GM18867 (cell line): ENCODE measurements around the gene TEX48.
A peak's percentile ranks its signal among the peaks of the same experiment; 100 is the strongest.

ENCODE experiments used
- ATAC-seq: cut with Tn5 transposase; IDR thresholded peaks from one replicate; pipeline ENCODE4 v1.9.1; 2021; ENCODE audit warnings: mild to moderate bottlenecking, moderate library complexity; ENCODE audit not compliant: unreplicated experiment

TEX48 gene, protein sequence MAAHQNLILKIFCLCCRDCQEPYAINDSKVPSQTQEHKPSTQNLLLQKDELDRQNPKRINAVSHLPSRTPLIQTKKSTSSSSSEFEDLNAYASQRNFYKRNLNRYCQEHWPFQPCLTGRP

DNA sequence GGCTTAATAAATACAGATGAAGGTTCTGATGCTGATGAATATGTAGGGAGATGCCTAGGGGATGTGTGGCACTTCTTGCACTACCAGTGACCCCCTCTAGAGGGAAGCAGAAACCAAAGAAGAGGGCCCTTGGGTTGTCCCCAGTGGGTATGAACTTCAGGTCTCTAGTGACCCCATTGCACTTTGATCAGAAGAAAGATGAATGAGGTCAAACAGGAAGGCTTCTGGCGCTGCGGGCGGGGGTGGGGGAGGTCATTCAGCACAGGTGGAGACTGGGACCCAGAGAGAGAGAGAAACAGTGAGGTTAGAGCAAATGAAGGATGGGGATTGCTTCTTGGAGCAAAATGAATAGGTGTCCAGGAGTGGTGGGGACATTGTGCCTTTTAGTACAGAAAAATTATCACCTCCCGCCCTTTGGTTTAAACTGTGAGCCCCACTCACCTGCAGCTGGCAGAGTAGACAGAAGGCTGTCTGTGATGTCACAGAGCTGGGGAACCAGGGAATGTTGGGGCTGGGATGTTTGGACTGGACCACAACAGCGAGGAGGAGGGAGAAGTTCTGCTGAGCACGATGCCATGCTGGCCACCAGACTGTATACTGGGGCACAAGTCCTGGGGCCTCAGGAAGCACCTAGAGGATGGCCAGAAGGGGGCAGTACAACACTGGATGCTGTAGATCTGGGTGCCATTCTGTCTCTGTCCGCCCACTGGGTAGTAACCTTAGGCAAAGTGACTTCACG lies at the start of gene TEX48:
TEX48 (minus strand) TSS at position 599 of the 739 bp plus-strand sequence. CDS start 10,469 bp downstream, outside the sequence.
- ATAC-seq = peak; percentile 91

DNA sequence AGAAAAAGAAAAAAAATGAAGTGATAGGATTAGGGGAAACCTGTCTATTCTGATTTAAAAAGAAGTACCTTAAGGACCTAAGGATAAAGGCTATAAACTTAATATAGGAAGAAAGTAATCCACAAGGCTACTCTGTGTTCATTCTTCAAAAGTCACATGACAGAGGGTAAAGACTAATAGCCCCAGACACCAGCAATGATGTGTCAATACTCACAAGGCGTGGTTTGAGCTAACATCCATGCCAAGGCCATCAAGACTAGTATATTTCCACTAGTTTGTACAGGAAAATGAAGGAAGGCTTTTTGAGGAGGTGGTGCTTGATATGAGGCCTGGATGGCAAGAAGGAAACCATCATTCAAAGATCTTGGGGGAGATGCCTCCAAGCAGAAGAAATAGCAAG lies 49.7 kb upstream of the TEX48 start:
- no peak for ATAC-seq

DNA sequence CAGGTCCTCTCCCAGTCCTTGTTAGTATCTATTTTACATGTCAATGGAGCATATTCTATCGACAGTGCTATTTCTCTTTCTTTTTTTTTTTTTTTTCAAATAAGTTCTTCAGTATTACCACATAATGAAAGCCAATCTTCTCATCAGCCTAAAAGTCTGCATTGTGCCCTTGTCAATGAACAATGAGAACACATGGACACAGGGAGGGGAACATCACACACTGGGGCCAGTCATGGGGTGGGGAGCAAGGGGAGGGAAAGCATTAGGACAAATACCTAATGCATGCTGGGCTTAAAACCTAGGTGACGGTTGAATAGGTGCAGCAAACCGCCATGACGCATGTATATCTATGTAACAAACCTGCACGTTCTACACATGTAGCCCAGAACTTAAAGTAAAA lies 47.7 kb upstream of the TEX48 start:
- ATAC-seq = no peak

DNA sequence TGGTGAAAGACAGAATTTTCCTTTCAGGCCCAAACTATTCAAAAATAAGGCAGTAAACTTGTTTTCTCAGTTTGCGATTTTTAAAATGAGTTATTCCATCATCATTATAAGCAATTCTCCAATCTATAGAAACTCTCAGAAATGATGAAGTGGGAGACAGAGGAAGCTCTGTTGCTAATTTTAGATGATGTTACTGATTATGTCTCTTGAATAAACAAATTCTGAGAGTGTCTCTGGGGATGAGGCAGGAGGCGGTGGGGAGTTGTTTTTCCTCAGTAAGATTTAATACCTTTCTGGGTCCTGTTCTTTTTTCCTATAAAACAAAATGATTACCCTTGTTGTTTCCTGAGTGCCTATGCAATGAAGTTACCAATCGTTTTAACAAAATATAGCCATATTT lies 43.9 kb upstream of the TEX48 start:
- ATAC-seq = no peak

DNA sequence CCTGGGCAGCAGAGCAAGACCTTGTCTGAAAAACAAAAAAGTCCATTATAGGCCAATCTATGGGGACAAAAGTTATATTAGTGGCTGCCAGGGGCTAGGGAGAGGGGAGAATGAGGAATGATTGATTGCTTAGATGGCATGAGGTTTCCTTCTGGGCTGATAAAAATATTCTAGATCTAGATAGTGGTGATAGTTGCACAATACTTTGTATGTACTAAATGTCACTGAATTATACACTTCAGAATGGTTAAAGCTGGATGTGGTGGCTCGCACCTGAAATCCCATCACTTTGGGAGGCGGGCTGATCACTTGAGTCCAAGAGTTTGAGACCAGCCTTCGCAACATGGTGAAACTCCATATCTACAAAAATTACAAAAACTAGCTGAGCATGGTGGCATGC lies 42.8 kb upstream of the TEX48 start:
- no peak for ATAC-seq

DNA sequence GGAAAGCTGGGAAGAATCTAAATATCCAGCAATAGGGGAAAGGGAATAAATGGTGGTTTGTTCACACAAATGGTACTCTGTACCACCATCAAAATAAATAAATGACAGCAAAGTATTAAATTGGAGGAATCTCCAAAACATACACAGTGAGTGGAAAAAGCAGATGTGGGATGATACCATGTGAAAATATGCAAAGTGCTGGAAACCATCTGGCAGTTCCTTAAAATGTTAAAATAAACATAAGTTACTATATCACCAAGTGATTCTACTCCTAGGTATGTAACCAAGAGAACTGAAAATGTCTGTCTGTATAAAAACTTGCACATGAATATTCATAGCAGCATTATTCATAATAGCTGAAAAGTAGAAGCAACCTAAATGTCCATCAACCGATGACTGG lies 41.9 kb upstream of the TEX48 start:
- ATAC-seq = no peak

DNA sequence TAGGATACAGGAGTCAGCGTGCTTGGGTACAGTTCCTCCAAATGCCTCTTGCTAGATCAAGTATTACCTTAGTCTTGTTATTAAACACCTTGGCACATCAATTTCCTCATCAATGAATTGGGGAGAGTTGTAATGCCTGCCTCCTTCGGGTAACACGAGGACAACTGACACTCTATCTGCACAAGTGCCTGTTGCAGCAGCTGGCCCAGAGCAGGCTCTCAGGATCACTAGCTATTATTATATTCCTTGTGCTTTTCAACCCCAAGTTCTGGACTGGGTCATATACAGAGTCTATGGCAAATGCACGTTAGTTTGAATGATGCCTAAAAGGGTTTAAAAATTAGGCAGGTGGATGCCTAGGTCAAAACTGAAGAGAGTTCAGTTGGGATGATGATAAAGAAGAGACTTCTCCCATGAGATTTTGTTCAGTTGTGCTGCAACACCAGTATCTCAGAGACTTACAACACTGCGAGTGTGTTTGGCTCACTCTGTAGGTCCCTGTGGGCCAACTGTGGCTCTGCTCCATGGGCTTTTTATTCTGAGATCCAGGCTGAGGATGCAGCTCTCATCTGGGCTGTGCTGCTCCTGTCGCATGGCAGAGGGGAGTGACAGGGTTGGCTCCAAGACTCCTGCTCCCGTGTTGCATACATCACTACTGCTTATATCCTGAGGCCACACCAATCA lies 41.1 kb upstream of the TEX48 start:
- ATAC-seq = no peak

DNA sequence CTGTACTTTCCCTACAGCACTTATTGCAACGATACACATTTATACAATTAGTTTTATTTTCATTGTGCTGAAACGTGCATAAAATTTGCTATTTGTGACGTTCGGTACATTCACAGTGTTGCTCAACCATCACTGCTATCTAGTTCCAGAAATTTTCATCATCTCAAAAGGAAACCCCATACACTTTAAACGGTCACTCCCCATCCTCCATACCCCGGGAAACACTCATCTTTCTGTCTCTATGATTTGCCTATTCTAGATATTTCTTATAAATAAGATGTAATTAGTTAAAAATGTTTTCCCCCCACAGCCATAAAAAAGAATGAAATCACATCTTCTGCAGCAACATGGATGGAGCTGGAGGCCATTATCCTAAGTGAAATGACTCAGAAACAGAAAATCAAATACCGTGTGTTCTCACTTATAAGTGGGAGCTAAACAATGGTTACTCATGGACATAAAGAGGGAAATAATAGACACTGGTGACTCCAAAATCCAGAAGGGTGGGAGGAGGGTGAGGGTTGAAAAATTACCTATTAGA lies 40.2 kb upstream of the TEX48 start:
- no peak for ATAC-seq

DNA sequence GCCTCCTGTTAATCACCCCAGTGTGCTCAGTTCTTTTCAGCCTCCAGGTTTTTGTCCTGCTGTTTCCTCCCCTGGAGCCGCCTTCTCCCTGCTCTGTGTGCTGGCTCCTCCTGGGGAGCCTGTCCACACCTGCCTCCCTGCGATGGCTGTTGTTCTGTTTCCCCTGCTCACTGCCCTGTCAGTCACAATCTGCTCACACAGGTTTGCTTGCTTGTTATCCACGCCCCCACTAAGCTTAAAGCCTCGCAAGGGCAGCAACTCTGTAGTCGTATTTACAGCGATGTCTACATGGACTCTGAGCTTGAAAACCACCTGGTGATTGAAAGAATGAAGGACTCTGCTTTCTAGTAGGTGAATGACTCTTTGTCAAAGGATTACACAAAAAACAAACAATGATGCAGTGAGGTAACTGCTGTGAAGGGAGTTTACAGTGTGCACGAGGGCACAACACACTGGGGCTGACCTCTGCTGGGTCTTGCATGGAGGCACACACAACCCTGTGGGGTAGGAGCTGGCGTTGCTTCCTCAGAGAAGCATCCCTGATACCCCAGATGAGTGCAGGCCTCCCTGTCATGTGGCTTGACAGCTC lies 39.6 kb upstream of the TEX48 start:
- no peak for ATAC-seq

DNA sequence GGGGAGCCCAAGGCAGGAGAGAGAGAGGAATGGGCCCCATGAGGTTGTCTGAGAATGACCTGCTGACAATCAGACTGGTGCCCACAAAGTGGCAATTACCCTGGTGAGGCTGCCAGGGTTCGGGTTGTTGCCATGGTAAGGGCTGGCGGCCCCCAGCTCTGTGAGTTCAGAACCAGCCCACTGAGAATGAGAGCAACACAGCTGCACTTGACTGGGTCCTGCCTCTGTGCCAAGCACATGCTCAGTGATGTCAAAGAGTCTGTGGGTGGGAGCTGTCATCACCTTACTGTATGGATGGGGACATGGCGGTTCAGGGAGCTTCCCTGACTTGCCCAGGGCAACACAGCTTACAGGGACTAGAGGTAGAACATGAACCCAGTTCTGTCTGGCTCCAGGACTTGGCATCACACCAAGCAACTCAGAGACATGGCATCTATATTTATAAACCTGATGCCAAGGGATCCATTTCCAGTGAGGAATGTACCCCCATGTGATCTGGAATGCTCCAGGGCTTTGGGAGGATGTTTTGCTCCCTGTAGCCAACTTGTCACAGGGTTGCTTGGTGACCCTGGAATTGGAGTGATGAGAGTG lies 38.2 kb upstream of the TEX48 start:
- ATAC-seq = no peak

DNA sequence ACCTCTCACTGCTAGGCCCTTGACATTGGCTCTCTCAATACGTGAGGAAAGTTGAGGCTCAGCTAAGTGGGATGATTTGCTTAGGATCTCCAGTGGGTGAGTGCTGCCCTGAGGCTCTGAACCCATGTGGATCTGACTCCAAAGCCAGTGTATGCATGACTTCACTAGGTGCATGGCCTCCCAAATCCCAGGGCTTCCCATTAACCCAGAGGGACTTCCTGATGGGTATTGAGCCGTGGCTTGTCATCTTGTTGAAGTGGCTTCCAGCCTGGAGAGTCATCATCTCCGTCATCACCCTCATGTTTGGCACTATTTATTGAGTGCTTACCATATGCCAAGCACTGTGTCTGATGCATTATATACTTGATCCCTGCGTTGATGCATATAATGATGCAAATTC lies 37.3 kb upstream of the TEX48 start:
- no peak for ATAC-seq

DNA sequence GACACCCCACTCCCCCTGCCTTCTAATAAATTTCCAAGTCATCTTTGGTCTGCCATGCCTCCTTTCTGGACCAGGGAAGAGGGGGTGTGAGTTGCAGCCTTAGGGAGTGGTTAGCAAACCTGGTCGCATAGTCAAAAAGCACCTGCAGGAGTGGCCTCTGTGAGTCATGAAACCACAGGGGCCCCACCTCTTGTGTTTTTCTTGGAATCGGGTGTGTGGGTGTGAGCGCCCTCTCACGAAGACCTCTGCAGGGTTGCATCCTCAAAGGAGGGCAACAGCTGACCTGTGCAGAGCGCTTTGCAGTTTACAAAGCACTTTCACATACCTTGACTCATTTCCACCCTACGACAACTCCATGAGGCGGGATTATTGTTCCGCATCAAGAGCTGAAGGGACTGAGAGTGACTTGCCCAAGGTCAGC lies 36.8 kb upstream of the TEX48 start:
- peak; percentile 78 for ATAC-seq

DNA sequence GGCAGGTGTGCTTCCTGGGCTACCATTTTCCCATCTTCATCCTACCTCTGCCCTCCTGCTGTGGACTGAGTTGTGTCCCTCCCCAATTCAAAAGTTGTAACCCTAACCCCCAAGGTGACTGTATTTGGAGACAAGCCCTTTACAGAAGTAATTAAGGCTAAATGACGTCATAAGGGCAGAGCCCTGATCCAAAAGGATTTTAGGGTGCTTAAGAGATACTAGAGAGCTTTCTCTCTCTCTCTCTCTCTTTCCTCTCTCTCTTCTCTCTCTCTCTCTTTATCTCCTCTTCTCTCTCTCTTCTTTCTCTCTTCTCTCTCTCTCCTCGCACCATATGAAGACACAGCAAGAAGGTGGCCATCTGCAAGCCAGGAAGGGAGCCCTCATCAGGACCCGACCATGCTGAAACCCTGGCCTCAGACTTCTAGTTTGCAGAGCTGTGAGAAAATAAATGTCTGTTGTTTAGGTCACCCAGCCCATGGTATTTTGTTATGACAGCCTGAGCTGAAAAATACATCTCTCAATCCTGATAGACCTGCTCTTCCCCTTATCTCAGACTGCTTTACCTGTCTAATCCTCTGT lies 36.0 kb upstream of the TEX48 start:
- no peak for ATAC-seq

DNA sequence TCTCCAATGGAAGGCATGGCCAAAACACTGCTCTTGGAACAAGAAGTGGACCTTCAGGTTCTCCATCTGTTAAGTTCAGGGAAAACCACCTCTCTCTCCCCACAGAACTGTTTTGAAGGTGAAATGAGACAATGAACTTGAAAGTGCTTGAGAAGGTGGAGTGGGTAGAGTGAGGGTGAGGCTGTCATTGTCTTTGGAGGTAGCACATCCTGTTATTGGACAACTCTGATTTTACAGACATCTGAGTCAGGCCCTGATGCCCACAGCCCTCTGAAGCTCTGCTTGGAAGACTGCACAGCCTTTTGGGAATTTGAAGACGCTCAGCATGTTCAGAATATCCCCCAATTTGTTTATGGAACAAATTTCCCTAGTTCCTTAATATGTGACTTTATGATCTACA lies 27.6 kb upstream of the TEX48 start:
- no peak for ATAC-seq

DNA sequence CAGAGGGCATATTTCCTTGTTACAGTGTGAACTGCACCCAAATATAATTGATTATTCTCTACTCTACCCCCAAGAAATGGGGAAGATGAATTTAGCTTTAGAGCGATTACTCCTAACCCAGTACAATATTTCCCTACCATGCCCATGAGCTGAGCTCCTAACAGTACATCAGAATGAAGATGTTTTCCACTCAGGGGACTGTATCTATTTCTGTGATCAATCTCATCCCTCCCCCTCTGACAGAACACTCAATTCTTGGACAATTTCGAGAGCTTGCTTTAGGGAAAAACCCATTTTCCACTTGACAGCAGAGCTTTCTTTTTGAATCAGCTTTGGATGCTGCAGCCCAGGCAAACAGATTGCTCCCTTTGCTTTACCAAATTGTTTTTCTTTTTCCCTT lies 24.7 kb upstream of the TEX48 start:
- ATAC-seq = no peak

DNA sequence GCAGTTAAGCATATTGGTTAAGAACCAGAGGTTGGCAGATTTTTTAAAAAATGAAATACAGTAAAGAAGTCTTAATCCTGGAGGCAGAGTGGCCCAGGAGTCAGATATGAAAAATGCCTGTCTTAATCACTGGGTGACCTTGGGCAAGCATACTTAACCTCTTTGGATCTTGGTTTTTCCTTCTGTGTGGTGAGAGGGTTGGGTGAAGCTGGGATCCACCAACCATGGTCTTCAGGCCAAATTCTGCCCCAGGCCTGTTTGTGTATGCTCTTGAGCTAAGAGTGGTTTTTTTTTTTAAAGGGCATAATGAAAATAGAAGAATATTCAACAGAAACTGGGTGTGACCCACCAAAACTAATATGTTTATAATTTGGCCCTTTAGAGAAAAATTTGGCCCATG lies 20.0 kb upstream of the TEX48 start:
- no peak for ATAC-seq

DNA sequence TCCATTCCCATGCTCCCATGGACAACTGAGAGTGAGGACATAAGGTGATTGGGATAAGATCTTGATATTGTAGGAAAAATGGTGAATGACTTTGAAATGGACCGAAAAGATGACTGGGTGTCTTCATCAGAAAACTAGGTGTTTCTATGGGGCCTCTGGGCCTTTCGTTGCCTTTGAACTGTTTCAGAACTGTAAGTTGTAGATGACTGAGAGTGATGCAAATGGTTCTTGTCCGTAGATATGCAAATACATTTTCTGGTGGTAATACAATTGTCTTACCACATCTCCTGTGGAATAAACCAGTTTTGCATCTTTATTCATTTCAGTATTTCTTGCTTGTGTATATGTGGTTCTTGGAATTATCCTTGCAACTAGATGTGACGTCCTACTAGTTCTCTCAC lies 16.0 kb upstream of the TEX48 start:
- peak; percentile 62 for ATAC-seq

DNA sequence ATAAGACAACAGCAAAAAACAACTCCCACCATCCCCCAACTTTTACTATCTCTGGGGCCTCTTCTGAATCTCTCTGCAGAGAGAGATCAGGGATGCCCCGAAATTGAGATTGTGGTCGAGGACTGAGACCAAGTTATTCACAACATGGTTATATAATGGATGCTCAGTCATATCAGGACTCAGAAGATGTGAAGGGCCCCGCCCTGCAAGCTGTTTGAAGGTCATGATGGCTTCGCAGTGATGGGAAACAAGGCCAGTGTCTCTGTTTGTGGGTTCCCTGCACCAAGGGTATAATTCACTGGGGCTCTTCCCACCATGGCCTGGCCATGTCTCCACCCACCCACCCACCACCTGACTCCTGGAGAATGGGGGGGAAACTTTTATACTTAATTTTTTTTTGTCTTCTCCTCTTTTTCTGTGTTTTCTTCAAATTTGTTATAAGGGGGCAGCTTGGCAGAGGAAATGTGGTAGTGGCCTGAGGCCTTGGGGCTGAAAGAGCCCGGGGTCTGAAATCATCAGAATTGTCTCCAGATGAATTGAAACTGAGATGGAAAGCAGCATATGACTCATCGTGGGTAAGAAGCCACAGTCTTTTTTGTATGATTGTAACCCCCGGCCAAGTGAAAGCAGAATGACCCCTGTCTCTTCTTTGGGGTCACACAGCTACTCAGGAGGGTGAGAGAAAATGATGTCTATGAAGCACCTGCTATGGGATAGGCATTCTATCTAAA lies 15.0 kb upstream of the TEX48 start:
- ATAC-seq = peak; percentile 65

DNA sequence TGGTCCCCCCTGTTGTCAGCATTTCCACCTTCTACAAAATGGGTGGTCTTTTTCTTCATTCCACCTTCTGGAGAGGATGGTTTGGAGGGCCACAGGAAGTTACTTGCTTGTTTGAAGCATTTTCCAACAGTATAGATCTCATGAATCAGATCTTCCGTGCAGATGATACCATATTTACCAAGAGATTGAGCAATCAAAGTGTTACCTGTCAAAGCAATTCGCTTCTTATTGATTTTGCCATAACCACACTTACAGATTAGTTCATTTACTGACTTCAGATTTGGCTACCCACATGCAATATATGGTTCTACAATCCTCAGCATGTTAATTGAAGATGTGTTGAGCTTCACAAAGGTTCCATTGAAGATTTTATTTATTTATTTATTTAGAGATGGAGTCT lies 14.0 kb upstream of the TEX48 start:
- ATAC-seq = no peak

DNA sequence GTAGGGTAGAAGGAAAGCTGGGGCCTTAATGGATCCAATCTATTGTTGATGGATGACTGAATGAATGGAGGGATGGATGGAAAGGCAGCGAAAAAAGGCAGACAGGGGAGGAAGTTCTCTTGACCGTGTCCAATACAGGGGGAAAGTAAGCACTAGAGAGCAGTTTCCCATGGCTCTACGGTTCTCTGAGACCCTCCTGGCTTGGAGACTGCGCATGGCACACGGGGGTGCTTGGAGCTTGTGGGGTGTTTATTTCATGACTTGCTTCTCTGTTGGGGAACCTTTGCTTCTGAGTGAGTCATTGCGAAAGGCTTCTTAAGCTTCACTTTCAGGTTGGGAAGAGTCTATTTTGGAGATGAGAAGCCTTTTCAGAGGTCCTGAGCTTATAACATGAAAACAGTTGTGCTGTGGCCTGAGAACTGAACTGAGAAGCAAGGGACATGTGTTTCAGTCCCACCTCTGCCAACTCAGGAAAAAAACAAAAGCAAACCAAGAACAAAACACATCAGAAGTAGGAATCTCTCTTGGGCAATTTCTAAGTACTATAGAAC lies 12.8 kb upstream of the TEX48 start:
- peak; percentile 40 for ATAC-seq
